Muscle of leg (tissue), 11 donors: ENCODE measurements around the gene THSD4. TPM values are rescaled to one million over a fixed set of nuclear protein-coding genes. Genes with fewer than 3 reads are reported as not detected.
A peak's percentile ranks its signal among the peaks of the same experiment; 100 is the strongest.

Source experiments
- DNase-seq: peaks from one replicate; pipeline ENCODE4 v3.0.0; 2013
- H3K27ac ChIP-seq: one replicate; pipeline ENCODE4 v1.5.1; 2013; ENCODE audit warnings: mild to moderate bottlenecking, low read length, control low read depth
- H3K27me3 ChIP-seq: one replicate; pipeline ENCODE4 v1.6.1; 2013; ENCODE audit warnings: low read length; ENCODE audit not compliant: control insufficient read depth, insufficient read depth
- H3K36me3 ChIP-seq: one replicate; pipeline ENCODE4 v1.6.1; 2013; ENCODE audit warnings: low read length; ENCODE audit not compliant: control insufficient read depth, insufficient read depth
- H3K4me1 ChIP-seq: one replicate; pipeline ENCODE4 v1.6.1; 2013; ENCODE audit warnings: low read length; ENCODE audit not compliant: control insufficient read depth, insufficient read depth
- H3K4me3 ChIP-seq: one replicate; pipeline ENCODE4 v1.5.1; 2013; ENCODE audit warnings: low read length, control low read depth
- H3K9me3 ChIP-seq: replicated peaks from 2 replicates; pipeline ENCODE4 v1.6.1; 2013; ENCODE audit warnings: low read depth, low read length; ENCODE audit not compliant: control insufficient read depth
- WGBS: methylation state at CpG from one replicate; pipeline ENCODE4 v1.1.5; 2013; ENCODE audit warnings: missing lambda C conversion rate; ENCODE audit not compliant: insufficient coverage; 5-methylcytosine and 5-hydroxymethylcytosine counted together
- polyA plus RNA-seq, 8 donors: library from polyadenylated mRNA; unstranded; fragments of 120-200 nt; gene quantifications; one replicate each; pipeline versions ENCODE4 v1.2.1 to v1.2.3, GENCODE V29; 2013; ENCODE audit warnings: inconsistent platforms in 1 of 8, low replicate concordance in 1 of 8; ENCODE audit not compliant: insufficient read length in 8 of 8, insufficient read depth in 1 of 8
- total RNA-seq: library from RNA; stranded (reverse); fragments of 120-200 nt; gene quantifications from one replicate; pipeline ENCODE4 v1.2.4, GENCODE V29; 2013

THSD4 gene
- total and polyA plus RNA-seq, 9 donors = 17.6 to 33.8 (median 25.5) TPM

DNA sequence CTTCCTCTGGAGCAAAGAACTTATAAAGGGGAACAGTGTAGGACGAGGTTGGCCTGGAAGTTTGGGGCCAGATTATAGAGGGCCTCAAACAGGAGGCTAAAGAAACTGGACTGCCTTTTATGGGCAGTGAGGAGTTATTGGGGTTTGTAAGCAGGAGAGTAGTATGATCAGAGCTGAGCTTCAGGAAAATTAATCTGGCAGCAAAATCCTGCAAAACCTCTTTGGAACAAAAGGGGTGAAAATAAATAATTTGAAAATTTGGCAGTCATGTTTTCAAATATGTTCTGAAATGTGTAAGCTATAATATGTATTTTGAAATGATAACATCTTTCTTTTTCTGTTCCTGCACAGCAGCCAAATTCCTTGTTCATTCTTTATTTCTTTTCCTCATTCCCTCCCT lies 164.9 kb downstream of the THSD4 start:
- peak overlapping the region; percentile 54 for H3K27ac ChIP-seq
- WGBS = 50% methylated on average over 1 of the region's 1 CpG
- peak; percentile 70 for DNase-seq

DNA sequence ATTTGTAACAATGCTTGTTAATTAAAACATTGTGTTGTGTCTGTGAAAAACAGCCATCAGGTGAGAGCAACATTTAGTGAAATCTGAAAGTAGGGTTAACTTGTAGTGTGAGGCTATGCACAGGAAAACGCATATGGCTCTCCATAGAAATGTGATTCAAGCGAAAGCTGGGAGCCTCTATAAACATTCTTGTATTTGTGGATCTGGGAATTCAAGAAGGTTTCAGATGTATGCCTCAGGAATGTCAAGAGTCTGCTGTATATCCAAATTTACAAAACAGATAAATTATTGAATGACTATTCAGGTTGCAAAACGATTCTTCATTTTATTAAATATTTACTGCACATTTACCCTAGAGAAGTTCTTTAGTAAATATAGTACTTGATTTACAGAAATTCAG lies 166.0 kb downstream of the THSD4 start:
- no peak overlapping the region for H3K4me3 ChIP-seq
- no peaks in the 10 kb centered on the region for H3K27me3 ChIP-seq
- peak; percentile 62 for DNase-seq
- no peaks in the 10 kb centered on the region for H3K36me3 ChIP-seq
- WGBS = no CpG with 5 or more reads among the region's 3 CpGs
- H3K4me1 ChIP-seq = peaks cover 27% of the 10 kb centered on the region
- no peaks in the 10 kb centered on the region for H3K9me3 ChIP-seq
- H3K27ac ChIP-seq = peak overlapping the region; percentile 69

More for the DNA sequence above, 164.9 kb downstream of the THSD4 start:
- H3K4me3 ChIP-seq = no peak overlapping the region
- no peaks in the 10 kb centered on the region for H3K27me3 ChIP-seq
- no peaks in the 10 kb centered on the region for H3K36me3 ChIP-seq
- no peaks in the 10 kb centered on the region for H3K9me3 ChIP-seq
- H3K4me1 ChIP-seq = peaks cover 27% of the 10 kb centered on the region

DNA sequence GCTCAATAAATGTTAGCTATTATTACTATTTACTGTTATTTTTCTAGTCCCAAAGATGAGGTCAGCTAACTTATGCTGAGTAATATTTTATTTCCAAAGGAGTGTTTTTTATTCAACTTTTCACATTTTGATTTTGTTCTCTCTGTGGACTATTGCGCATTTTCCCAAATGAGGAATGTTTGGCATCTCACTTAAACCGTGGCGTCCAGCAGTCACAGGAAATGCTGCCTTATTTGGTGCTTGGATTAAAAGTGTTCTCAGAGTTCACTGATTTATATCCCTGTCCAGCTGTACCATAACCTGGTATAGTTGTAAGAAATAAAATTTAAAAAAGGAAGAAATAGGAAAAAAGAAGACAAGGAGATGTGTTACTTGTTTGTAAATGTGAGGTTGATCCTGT lies 166.8 kb downstream of the THSD4 start:
- DNase-seq = peak; percentile 91
- no peak overlapping the region for H3K4me3 ChIP-seq
- H3K27ac ChIP-seq = peak overlapping the region; percentile 74

DNA sequence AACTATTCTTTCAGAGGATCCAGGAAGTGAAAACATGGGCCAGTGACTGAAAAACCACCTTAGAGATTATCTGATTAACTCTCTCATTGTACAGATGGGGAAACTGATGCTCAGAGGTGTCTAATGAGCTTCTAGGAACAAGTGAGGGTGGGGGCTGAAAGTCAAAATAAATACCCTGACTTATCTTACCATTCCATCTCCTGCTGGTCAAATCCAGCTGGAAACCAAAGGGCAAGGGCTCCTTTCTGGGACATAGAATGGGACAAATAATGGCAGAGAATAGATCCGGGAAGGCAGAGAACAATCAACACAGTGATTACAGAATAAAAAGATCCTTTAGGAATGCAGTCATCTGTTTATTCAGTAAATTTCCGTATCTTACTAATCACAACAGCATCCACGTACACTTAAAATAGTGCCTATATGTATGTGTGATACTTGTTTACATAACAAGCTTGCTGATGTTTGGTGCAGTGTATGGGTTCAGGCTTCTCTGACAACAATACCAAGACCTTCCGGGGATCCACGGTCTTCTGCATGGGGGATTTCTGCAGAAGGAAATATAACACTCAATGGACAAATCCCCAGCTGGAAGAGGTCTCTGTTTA lies 173.2 kb downstream of the THSD4 start:
- no peaks in the 10 kb centered on the region for H3K36me3 ChIP-seq
- no peaks in the 10 kb centered on the region for H3K27me3 ChIP-seq
- DNase-seq = no peak
- H3K27ac ChIP-seq = no peak overlapping the region
- peaks cover 6% of the 10 kb centered on the region for H3K4me1 ChIP-seq
- no peak overlapping the region for H3K4me3 ChIP-seq
- no peaks in the 10 kb centered on the region for H3K9me3 ChIP-seq
- no CpG with 5 or more reads among the region's 5 CpGs for WGBS

More for the DNA sequence above, 166.8 kb downstream of the THSD4 start:
- no CpG with 5 or more reads among the region's 3 CpGs for WGBS
- H3K27me3 ChIP-seq = no peaks in the 10 kb centered on the region
- H3K36me3 ChIP-seq = no peaks in the 10 kb centered on the region
- H3K4me1 ChIP-seq = peaks cover 27% of the 10 kb centered on the region
- no peaks in the 10 kb centered on the region for H3K9me3 ChIP-seq

DNA sequence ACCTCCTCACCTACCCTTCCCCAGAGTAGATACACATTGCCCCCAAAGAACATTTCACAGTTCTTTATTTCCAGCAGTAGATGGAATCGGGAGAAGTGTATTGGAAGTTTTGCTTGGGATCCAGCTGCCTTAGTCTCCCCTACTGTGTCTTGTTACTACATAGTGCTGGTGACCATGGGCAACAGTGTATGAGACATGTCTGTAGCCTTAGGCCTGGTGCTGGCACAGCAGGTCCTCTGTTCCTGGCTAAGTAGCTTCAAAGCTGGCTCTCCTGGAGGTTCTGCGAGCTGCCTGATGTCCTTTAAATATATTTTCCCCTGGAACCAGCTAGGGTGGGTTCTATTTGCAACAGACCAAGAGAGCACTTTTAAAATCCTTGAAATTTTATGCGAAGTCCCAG lies 174.7 kb downstream of the THSD4 start:
- Histone ChIP-seq H3K27me3 (no peaks in the 10 kb centered on the region), H3K4me1 (peaks cover 13% of the 10 kb centered on the region), H3K36me3 (no peaks in the 10 kb centered on the region), H3K9me3 (no peaks in the 10 kb centered on the region), H3K27ac (no peak overlapping the region), H3K4me3 (no peak overlapping the region)
- no peak for DNase-seq
- WGBS = 71% methylated on average over 1 of the region's 3 CpGs

DNA sequence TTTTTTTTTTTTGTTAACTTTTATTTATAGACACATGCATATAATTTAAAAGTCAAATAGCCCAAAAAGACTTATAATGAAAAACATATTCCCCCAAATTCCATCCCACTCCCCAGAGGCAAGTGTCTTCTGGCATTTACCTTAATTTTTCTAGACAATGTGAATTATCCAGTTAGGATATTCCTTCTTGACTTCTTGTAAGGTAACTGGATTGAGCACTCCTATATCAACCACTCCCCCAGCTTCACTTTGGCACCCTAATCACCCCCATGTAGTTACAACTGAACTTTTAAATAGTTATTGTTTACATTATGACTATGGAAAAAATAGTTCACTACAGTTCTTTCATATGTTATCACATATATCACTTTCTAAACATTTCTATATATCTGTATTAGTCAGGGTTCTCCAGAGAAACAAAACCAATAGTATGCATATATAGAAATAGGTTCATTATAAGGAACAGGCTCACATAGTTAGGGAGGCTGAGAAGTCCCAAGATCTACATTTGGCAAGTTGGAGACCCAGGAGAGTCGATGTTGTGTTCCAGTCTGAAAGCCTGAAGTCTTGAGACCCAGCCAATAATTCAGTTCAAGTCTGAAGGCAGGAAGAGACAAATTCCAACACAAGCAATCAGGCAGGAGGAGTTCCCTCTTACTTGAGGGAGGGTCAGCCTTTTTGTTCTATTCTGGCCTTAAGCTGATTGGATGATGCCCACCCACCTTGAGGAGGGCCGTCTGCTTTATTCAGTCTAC lies 175.8 kb downstream of the THSD4 start:
- H3K4me3 ChIP-seq = no peak overlapping the region
- no peaks in the 10 kb centered on the region for H3K27me3 ChIP-seq
- peaks cover 16% of the 10 kb centered on the region for H3K4me1 ChIP-seq
- peak overlapping the region; percentile 5 for H3K27ac ChIP-seq
- no peaks in the 10 kb centered on the region for H3K9me3 ChIP-seq
- WGBS = 31% methylated on average over 2 of the region's 2 CpGs
- peak; percentile 95 for DNase-seq
- no peaks in the 10 kb centered on the region for H3K36me3 ChIP-seq

DNA sequence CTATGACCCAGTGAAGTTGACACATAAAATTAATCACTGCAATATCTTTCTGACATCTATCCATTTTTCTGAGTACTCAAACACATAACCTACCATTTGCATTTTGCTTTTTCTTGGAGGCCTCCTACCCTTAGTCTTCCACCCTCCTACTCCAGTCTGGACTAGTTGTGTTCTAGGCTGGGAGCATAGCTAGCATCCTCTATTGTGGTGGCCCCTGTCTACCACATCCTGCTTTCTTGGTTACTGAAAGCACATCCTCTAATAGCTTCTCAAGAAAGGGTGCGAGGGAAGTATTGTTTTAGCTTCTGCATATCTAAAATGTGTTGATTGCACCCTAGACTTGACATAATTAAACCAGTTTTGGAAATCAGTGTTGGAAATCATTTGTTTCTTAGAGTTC lies 176.5 kb downstream of the THSD4 start:
- Histone ChIP-seq H3K9me3 (no peaks in the 10 kb centered on the region), H3K27me3 (no peaks in the 10 kb centered on the region), H3K36me3 (no peaks in the 10 kb centered on the region), H3K4me3 (no peak overlapping the region), H3K27ac (no peak overlapping the region), H3K4me1 (peaks cover 19% of the 10 kb centered on the region)
- DNase-seq = no peak
- whole genome bisulfite sequencing = no CpG with 5 or more reads among the region's 1 CpG

DNA sequence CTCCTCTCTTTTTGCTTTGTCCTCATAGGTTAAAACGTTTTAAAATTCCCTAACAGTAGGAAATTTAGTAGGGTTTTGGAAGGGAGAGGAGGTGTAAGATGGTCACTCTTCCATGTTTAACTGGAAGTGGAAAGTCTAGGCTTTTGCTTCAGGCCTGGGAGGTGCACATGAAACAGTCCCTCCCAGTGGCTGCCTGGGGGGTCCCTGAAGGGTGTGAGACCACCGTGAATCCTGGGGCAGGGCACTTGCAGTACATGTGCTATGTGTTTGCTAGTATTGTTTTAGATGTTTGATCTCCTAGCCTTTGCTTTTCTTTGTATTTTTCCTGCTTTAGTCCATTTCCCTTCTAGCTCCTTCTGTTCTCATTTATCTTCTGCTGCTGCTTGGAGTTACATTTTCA lies 178.5 kb downstream of the THSD4 start:
- Histone ChIP-seq H3K4me1 (peaks cover 19% of the 10 kb centered on the region), H3K4me3 (no peak overlapping the region), H3K27ac (no peak overlapping the region), H3K9me3 (no peaks in the 10 kb centered on the region), H3K27me3 (no peaks in the 10 kb centered on the region), H3K36me3 (no peaks in the 10 kb centered on the region)
- no CpG with 5 or more reads among the region's 2 CpGs for WGBS
- DNase-seq = no peak

DNA sequence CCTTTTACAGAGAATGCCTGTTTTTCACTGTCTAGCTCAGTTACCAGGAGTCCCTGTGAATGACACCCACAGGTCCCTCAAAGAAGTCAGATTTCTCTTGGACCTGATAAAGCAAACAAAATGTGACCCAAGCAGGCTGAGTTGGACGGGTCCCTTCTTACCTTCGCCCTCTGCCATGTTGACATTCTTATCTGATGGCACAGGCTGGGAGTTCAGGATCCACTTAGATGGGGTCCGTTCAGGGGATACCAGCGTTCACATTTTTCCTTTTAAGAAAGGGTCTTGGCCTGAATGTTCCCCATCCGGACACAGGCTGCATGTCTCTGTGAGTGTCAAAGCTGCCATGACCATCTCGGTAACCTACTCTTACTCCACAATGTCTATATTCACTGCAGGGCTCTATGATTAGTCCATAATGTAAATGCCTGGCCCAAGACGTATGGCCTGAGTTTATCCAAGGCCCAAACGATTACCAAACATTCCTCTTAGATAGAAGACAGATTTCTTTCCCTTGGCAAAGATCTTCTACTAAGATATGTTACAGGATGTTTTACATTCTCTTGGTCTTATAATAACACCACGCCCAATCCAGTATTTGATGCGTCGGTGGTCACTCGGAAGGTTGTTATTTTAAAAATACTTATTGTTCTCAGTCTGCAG lies 179.1 kb downstream of the THSD4 start:
- no peak overlapping the region for H3K27ac ChIP-seq
- no peaks in the 10 kb centered on the region for H3K9me3 ChIP-seq

DNA sequence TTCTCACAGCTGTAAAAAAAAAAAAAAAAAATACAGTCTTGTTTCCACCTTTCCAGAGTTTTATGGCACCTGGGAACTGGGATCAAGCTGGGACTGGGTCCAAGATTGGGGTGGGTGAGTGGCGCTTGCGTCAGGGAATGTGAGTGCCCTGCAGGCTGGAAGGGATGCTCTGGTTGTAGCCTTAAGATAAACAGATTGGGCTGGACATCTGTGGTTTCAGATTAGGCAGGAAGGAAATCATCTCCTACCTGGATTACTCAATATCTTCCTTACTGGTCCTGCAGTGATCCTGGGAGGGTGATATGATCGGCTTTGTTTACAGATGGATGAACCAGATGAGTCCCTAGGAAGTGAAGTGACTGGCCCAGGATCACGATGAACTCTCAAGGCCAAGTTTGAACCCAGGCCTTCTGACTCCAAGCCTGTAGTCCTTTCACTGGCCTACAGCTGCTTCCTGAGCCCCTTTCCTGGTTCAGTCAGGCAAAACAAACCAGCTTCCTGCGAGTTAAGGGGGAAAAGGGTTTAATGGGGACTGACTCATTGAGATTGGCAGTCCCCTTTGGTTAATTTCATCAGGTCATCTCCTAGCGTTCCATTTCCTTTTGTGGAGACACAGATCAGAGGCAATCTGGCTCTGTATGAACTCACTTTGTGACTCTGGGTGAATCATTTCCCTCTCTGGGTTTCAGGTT lies 179.8 kb downstream of the THSD4 start:
- Histone ChIP-seq H3K9me3 (no peaks in the 10 kb centered on the region), H3K27me3 (no peaks in the 10 kb centered on the region), H3K4me3 (no peak overlapping the region), H3K36me3 (no peaks in the 10 kb centered on the region), H3K4me1 (peaks cover 18% of the 10 kb centered on the region), H3K27ac (peak overlapping the region; percentile 35)
- WGBS = 53% methylated on average over 5 of the region's 6 CpGs
- DNase-seq = no peak

More for the DNA sequence above, 179.1 kb downstream of the THSD4 start:
- peaks cover 19% of the 10 kb centered on the region for H3K4me1 ChIP-seq
- no peaks in the 10 kb centered on the region for H3K36me3 ChIP-seq
- H3K4me3 ChIP-seq = no peak overlapping the region
- 71% methylated on average over 6 of the region's 12 CpGs for WGBS
- H3K27me3 ChIP-seq = no peaks in the 10 kb centered on the region
- DNase-seq = peak; percentile 71
